Dedifferentiated amniotic fluid mesenchymal stem cell (primary cell): ENCODE measurements around the gene TMTC1.

Source experiments
- DNase-seq: peaks from one replicate; pipeline ENCODE4 v3.0.0-alpha.2; 2016; ENCODE audit errors: extremely low spot score

TMTC1 gene

GRCh38 chr12:29616664-29617406 lies 166.9 kb downstream of the TMTC1 start:
- no peak for DNase-seq

- peak; percentile 66 for DNase-seq
Observed at GRCh38 chr12:29614694-29615325, 168.9 kb downstream of the TMTC1 start.

- no peak for DNase-seq
Observed at GRCh38 chr12:29612912-29613311, 170.8 kb downstream of the TMTC1 start.

GRCh38 chr12:29611906-29612305 lies 171.8 kb downstream of the TMTC1 start:
- DNase-seq: peak; percentile 87

- DNase-seq: no peak
Observed at GRCh38 chr12:29610473-29611170, 173.1 kb downstream of the TMTC1 start.

GRCh38 chr12:29609431-29610215 lies 174.1 kb downstream of the TMTC1 start:
- no peak for DNase-seq

GRCh38 chr12:29608581-29608980 lies 175.2 kb downstream of the TMTC1 start:
- DNase-seq: no peak

- DNase-seq: no peak
Observed at GRCh38 chr12:29599381-29599780, 184.4 kb downstream of the TMTC1 start.

GRCh38 chr12:29595071-29595755 lies 188.5 kb downstream of the TMTC1 start:
- DNase-seq: no peak

GRCh38 chr12:29593001-29593400 lies 190.7 kb downstream of the TMTC1 start:
- DNase-seq: no peak

- peak; percentile 55 for DNase-seq
Observed at GRCh38 chr12:29591140-29592020, 192.4 kb downstream of the TMTC1 start.

GRCh38 chr12:29589851-29590250 lies 193.9 kb downstream of the TMTC1 start:
- DNase-seq: no peak

GRCh38 chr12:29589286-29589820 lies 194.4 kb downstream of the TMTC1 start:
- DNase-seq: no peak

GRCh38 chr12:29582677-29583272 lies 201.0 kb downstream of the TMTC1 start:
- DNase-seq: no peak

GRCh38 chr12:29582146-29582545 lies 201.6 kb downstream of the TMTC1 start:
- no peak for DNase-seq

- peak; percentile 56 for DNase-seq
Observed at GRCh38 chr12:29581631-29582030, 202.1 kb downstream of the TMTC1 start.

GRCh38 chr12:29580971-29581370 lies 202.8 kb downstream of the TMTC1 start:
- no peak for DNase-seq

- no peak for DNase-seq
Observed at GRCh38 chr12:29578731-29579130, 205.0 kb downstream of the TMTC1 start.

GRCh38 chr12:29578070-29578469 lies 205.7 kb downstream of the TMTC1 start:
- no peak for DNase-seq

- DNase-seq: no peak
Observed at GRCh38 chr12:29574500-29574899, 209.2 kb downstream of the TMTC1 start.
